Mesenteric fat pad (tissue), 1 donor: Measurements from ENCODE around the gene RBM8A. TPM values are rescaled to one million over a fixed set of nuclear protein-coding genes. Genes with fewer than 3 reads are reported as not detected.
A peak's percentile ranks its signal among the peaks of the same experiment; 100 is the strongest.

Source experiments
- DNase-seq: peaks from one replicate; pipeline ENCODE4 v3.0.0-alpha.2; 2020; ENCODE audit warnings: low spot score
- total RNA-seq: library from RNA; stranded (reverse); fragmentation: NEBNext Ultra II Directional; extraction: Animal tissue kit (Norgen Biotek cat#: 25700); gene quantifications from one replicate; pipeline ENCODE4 v1.2.1, GENCODE V29; 2021
- donor health status: DM: yes; HTN: yes; CAD: no.

The RBM8A gene
- total RNA-seq, 1 donor from 2014 or later: 110 TPM

DNA sequence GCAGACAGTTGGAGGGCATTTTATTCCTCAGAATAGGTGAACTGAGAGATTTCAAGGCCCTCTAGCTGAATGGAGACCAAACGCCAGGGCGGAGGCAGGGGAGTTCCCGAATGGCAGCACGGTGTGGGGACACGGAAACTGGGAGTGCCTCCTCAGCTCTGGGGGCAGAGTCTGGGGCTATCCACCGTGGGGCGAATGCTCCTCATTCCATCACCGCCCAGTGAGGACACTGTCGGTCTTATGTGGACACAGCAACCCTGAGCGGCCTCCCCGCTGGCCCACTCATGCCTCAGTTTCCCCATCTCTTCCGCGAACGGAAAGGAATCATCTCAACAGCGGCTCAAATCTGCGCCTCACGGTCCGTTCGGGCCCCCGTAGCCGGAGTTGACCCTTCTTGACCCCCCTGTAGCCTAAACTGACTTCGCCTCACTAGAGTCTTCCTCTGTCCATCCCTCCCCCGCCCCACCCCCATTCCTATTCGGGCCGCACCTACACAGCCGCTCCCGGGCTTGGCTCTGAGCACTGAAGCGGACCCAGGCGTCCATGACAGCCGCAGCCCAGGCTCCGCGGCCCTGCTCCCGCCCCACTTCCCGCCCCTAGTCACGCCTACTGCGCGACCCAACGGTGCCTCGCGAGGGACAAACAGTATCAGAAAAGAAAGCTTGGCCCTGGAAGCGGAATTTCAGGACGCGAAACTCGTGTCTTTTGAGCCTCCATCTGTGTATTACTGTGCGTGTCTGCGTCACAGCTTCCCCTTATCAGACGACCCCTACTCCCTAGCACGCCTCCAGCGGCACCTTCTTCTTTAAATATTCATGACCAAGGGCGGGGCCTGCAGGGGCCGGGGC, 8.9 kb downstream of the RBM8A start, which contains the start of gene PEX11B:
PEX11B (minus strand) TSS at position 574 of the 848 bp plus-strand sequence; CDS start at position 545, 29 bp downstream.
- DNase-seq: peak; percentile 96

DNA sequence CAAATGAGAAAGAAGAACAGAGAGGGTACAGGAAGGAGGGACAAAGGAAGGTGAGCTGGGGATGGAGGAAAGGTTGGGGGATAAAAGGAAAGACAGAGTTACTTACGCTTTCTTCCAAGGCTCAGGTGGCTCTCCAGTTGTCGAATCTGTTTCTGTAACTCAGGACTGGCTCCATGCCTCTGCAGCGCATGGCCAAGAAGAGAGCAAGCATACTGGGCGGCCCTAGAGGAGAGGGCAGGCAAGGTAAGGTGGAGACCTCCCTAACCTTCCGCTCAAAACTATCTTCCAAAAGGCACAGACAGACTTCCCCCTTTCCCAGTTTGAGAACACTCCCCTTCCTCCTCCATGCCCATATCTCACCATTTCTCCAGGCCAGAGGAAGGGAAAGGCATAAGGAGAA, 9.7 kb downstream of the RBM8A start:
- DNase-seq: peak; percentile 41

DNA sequence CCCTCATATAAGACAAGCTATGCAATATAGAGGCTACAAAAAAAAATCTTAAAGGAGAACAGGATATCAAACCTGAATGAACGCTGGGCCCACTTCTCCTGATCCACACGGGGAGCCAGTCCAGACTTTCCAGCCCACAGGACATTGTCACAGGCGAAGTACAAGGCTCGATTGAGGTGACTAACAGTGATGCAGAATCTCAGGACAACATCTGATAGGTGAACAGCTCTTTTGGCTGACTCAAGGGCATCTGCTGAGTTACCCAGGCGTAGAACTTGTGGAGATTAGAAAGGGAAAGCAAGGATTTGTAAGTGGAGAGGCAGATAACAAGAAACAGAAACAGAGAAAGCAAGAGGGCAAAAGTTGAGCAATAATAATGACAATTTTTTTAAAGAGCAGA, 10.5 kb downstream of the RBM8A start:
- DNase-seq: peak; percentile 24

DNA sequence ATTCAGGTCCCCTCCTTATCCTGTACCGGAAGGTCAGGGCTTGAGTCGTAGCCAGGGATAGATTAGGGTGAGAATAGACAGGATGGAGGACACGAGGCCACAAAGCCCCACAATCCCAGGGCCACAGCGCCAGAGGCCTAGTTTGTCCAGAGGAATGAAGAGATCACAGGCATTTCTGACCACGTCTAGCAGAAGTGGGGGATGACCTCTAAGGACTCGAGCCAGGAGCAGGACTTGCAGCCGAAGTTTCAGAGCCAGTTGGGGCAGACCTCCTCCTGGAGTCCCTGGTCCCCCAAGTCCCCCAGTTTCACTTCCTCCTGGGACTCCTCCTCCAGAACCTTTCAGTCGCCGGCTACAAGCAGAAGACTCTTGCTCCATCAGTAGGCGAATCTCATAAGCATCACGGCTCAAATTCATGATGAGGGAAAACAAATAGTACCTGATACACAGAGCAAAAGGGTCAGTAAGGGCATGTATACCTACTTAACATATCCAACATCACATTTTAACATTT, 15.1 kb downstream of the RBM8A start:
- no peak for DNase-seq

DNA sequence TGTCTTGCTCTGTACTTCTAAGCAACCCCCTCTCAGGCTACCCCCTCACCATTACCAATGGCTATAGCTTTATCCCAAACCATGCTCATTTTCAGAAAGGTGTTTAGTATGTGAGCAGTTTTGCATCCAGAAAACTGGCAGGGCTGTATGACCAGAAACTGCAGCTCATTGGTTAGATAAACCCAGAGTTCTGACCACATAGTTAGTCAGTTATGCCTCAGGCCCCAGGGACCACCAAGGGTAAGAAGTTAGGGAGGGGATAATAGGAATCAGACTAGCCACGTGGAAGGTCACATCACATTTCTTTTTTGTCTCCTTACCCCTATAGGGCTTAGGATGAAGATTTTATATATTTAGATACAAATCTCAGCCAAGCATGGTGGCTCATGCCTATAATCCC, 18.6 kb downstream of the RBM8A start:
- no peak for DNase-seq

DNA sequence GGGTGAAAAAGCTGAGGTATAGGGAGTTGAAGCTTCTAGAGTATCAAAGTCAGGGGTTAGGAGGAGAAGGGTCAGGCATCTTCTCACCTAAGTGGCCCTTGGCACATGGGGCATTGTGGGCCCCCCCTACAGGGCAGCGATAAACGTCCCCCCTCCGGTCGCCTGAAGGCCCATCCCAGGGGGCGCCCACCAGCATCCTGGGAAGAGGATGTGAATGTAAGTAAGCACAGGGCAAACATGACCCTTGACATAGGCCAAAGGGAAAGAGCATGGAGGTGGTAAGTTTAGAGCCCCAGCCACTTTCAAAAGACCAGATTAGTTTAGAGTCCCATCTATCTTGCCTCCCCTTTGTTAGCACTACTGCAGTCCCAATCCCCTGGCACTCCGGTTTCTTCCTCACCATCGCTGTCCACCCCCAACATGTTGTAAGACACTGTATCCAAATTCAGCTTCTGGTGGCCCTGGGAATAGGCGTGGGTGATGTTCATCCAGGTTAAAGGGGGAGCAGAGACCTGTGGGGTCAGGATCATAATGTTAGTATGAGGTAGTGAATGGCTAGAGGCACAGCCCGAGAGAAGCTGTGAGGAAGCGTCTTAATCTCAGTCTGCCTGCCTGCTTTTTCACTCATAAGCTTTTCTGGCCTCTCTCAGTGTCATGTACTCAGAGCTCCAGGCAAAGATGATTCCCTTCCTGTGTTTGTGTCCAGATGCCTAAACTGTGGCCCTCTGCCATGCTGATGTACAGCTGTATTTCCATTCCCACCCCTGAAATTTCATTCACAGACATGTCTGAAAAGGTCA, 20.1 kb downstream of the RBM8A start:
- DNase-seq: no peak

DNA sequence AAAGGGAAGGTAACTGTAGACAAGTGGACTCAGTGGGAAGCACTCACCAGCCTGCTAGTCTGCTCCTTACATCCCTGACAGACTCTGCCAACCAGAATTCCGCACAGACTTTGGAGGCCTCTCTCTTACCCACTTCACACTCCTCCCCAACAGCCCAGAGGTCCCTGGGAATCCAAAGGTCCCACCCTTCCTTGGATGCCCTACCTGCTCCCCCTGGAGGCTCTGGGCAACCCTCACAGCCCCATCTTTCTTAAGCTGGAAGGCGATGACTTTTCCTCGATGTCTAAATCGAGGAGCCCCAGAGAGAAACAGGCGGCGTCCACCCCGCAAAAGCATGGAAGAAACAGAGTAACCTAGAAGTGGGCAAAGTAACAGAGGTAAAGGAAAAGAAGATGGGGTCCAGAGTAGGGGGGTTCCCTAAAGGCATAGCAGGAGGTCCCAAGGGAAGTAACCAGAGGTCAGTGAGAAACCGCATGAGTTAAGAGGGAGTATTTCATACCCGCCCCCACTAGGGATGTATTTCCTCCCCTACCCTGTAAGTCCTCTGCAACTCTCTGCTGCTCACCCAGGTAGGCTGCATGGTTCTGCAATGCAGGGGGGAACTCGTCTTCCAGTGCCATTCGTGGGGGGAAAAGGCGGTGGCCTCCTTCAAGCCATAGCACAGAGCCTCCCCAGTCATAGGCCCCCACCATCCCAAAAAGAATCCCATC, 25.8 kb downstream of the RBM8A start:
- no peak for DNase-seq

DNA sequence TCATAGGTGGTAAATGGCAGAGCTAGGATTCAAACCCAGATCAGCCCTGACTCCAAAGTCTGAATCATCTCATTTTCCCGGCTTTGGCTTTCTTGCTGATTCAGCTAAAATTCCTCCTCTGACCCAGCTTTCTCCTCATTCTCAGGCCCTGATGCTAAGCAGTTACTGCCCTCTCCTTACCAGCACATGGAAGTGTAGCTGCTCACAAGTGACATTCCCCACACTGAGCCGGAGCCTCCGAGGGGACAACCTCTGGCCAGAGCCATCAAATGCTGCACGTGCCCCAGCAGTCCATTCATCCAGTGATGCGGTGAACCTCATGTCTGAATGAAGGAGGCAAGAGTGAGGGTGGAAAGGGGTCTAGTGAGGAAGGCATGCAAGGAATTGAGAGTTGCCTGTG, 28.5 kb downstream of the RBM8A start:
- DNase-seq: no peak

DNA sequence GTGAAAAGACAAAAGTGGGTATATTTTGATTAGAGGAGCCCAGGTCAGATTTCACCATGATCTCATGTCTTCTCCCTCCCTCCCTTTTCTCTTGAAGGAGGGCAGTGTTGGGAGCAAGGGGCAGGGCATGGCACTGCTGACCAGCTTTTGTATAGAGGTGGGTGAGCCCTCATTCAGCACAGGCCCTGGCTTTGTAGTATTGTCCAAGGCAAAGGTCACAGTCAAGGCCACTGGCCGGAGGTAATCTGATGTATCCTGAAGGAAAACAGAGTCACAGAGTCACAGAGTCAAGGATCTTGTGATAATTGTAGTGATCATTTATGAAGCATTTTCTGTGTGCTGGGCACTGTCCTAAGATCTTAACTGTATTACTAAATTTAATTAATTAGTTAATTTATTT, 29.3 kb downstream of the RBM8A start:
- no peak for DNase-seq

DNA sequence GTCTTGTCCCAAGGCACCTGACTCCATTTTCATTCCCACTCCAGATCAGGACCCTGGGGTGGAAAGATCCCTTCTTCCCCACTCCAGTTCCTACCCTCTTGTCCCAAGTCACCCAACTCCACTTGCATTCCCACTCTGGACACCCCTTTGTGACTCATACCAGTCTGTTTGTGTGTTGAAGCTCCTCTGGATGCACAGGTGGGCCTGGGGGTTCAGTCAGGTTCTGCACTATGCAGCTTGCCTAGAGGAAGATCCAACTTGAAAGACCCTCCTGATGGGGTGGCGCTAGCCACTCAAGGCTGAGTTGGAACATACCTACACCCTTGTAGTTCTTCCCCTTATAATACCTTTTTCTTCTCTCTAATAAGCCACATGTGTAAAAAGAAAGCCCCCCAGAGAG, 31.8 kb downstream of the RBM8A start:
- no peak for DNase-seq

DNA sequence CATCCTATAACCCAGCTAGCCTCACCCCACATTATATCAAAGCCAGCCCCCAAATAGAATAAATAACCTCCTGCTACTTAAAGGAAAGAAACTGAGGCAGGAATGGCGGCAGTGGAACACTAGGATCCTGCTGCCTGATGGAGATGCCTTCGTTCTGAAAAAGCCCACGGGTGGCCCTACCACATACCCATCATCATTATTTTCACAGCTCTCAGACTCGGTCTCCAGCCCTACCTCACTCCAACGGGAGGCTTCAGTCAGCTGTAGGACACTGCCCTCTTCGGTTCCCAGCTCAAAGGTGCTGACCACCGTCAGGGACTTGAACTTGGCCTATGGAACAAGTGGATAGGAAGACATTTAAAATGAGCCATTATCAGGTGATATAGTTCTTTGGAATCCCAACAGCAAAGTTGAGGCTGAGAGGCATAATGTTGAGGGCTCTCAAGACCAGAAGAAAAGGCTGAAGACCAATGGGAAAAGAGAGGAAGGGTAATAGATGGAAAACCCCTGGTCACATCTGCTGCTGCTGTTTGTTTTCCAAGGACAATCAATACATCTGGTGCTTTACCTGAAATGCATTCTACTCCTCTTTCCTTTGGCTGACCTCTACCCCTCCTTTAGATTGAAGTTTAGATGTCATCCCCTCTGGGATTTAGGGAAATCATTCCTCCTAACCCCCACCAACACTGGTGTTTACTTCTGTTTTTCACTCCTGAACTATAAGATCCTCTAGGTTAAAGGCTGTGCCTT, 33.8 kb downstream of the RBM8A start:
- no peak for DNase-seq

DNA sequence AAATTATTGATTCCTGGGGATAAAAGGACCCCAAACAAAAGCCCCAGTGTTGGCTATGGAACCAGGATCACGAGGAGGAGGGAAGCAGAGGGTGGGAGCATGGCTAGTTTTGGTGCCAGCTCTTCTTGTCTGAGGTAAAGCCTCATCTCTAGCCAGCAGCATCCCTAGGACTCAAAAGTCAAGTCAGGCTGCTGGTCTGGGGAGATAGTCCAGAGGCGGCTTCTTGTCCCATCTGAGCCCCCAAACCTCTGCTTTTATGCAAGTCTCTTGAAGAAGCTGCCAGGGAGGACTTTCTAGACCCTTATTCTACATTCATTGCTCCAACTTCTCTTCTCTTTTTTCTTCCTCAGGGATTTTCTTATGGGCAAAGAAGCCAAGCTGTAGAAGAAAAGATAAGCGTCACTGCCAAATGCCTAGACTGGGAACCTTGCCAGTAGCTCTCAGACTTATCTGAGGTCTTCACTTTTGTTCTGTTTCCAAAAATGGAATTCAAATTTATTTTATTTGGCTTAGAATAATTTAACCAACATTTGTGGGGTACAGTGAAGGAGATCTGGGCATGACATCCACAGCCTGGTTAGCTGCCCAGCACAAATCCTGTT, 34.7 kb downstream of the RBM8A start:
- DNase-seq: no peak

DNA sequence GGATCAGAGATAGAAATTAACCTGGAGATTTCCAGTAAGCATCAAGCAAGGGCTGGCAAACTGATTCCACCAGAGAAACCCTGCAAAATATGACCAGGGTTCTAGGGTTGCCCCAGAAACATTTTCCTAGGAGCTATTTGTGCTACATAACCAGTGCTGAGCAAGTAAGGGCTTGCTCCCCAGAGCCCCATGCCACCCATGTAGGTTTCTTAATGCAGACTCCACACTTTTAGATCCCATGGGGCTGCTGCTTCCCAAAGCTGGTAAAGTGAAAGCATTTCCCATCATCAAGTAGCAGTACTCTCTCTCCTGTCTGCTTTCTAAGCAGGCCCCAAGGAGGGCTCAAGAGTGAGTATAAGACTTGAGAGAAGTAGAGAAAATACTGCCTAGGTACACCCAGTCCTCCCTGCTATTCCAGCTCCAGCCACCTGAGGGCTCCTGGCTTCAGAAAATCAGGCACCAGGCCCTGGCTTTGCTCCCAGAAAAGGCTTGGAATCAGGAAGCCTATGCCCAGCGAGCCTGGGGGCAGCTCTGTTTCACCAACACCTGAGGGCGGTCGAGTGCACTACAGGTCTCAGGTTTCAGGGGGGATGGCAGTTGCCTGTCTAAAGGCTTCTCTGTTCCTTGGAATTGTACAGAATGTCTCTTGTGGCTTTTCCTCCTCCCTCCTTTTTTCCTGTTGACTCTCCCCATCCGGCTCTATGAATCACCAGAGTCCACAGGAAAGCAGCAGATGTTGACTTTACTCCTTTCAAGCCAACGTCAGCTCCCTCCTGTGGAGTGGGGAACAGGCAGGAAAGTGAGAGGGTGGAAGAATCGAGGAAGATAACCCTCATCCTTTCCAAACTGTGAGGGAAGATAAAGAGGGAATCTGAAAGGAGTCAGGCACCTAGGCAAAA, 35.4 kb downstream of the RBM8A start:
- DNase-seq: peak; percentile 94

DNA sequence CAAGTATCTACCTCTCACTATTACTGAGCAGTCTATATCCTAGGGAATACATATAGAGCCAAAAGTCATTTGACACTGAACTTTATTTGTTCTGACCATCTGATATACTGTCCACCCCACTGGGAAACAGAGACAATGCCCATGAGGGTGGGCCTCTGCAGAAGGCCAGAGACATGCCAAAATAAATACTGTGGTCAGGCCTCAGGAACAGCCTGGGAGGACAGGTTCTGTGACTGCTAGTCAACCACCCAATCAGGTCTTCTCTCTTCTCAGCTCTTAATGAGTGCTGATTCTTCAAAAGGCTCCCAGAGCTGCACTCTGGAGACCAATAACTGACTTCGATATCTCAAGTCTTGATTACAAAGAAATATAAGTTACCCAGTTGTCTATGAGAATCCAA, 36.1 kb downstream of the RBM8A start:
- DNase-seq: no peak

DNA sequence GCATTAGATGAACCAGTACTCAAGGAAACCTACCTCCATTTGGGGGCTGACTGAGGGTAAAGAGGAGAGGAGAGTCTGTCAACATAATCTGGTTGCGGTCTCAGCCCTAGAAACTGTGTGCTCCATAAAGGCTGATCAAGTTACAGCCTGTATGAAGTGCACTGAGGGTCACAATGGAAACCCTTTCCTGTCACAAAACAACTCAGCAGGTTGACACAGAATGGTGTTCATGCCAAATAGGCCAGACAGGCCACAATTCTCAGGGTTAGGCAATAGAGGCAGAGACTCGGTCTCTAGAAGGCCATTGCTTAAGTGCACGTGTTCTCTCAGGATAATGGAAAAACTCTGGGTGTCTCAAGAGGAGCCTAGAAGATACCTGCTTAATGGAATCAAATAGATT, 37.6 kb downstream of the RBM8A start:
- no peak for DNase-seq

DNA sequence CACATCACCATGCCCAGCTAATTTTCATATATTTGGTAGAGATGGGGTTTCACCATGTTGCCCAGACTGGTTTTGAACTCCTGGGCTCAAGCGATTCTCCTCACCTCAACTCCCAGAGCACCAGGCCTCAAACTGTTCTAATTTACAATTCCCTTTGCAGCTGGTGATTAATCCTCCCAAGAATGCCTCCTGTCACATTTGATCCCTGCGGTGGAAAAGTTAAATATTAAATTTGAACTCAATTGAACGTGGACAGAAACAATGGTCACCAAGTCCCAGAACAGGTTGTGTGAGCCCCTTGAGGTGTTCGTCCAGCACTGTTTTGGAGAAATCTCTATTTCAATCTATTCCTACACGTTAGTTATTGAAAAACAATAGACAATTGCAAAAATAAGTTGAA, 39.7 kb downstream of the RBM8A start:
- no peak for DNase-seq

DNA sequence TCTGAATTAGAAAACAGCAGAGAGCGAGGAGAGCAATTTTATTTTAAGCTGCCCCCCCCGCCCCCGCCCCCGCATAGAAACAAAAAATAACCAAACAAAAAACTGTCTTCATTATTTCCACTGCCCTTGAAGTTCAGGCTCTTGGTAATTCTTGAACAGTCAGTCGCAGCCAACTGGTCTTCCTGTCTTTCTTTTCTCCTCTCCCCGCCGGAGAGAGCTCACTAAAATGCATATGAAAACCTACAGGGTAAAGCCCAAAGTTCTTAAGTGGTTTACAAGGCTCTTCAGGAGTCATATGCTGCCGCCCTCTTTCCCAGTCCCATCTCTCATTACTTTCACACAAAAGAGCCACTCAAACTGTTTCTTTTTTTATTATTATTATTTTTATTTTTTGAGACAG, 40.5 kb downstream of the RBM8A start:
- no peak for DNase-seq

DNA sequence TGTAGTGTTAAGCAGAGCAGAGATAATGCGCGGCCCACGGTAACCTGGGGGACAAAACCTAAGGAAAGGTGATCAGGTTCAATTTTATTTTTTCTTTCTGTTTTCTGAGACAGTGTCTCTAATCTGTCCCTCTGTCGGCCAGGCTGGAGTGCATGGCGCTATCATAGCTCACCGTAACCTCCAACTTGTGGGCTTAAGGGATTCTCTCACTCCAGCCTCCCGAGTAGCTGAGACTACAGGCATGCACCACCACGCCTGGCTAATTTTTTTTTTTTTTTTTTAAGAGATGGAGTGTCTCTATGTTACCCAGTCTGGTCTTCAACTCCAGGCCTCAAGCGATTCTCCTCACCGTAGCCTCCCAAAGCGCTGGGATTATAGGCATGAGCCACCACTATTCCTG, 40.9 kb downstream of the RBM8A start:
- no peak for DNase-seq

DNA sequence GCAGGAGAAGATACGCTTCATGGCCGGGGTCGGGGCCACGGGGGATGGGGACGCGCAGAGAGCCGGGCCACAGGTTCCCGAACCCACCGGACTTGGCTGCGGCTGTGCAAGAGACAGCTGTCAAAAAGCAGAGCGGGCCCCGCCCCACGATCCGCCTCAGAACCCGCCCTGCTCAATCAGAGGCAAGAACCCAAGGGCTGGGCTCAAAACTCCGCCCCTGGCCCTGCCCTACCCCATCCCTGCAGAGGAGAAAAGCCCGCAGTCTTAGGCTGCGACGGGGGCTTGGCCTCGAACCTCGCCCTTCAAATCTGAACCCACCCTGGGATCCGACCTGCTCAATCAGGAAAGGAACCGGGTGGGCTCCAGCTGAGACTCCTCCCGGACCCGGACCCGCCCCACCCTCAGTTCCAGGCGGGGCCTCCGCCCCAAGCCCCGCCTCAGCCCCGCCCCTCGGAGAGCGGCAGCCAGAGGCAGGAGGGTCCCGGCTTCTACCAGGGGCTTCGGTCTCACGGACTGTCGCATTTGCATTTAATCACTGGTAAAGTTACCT, 41.5 kb downstream of the RBM8A start, which contains the start of gene ANKRD35:
ANKRD35 (minus strand) TSS at position 129 of the 550 bp plus-strand sequence; CDS start at position 21, 108 bp downstream.
- peak; percentile 94 for DNase-seq
